ENCODE results near the gene MEPCE. TPM values are rescaled to one million over a fixed set of nuclear protein-coding genes. Genes with fewer than 3 reads are reported as not detected.

MEPCE gene
- total RNA-seq, 2 experiments from 2014 or later: 36.7 to 40.1 TPM

- DNase-seq: no peak
- H3K36me3 Mint-ChIP-seq (ENCODE audit: low read depth): peaks cover 34% of the 10 kb centered on the region
- H3K27ac Mint-ChIP-seq: no peak within 1 kb of the TSS
- H3K4me3 Mint-ChIP-seq: no peak within 1 kb of the TSS
- no peaks in the 10 kb centered on the region for H3K9me3 Mint-ChIP-seq
- ChIA-PET CTCF (interaction anchor here (2.6 kb wide), 1 partner anchor 95 kb away, joined by 7 read pairs; no protein-coding TSS in a partner anchor), POLR2A (no interaction called here)
- H3K4me1 Mint-ChIP-seq: peaks cover 4% of the 10 kb centered on the region
- no peaks in the 10 kb centered on the region for H3K27me3 Mint-ChIP-seq
These were observed 34.6 kb downstream of the MEPCE start, which contains the start of gene SPACDR for GRCh38 chr7:100464210-100464660. TSS of gene SPACDR (minus strand) at chr7:100464260. CDS start at chr7:100464025, 235 bp downstream.

GRCh38 chr7:100464791-100465190 is 35.2 kb downstream of the MEPCE start:
- CTCF ChIA-PET: interaction anchor here (2.6 kb wide), 1 partner anchor 95 kb away, joined by 7 read pairs; no protein-coding TSS in a partner anchor
- Mint-ChIP-seq H3K36me3 (ENCODE audit: low read depth) (peaks cover 32% of the 10 kb centered on the region), H3K4me1 (peaks cover 3% of the 10 kb centered on the region), H3K27me3 (no peaks in the 10 kb centered on the region), H3K9me3 (no peaks in the 10 kb centered on the region), H3K27ac (no peak overlapping the region), H3K4me3 (no peak overlapping the region)
- no peak for DNase-seq
- POLR2A ChIA-PET: no interaction called here

- Mint-ChIP-seq H3K4me1 (peaks cover 7% of the 10 kb centered on the region), H3K9me3 (no peaks in the 10 kb centered on the region), H3K36me3 (ENCODE audit: low read depth) (peaks cover 36% of the 10 kb centered on the region), H3K4me3 (no peak overlapping the region), H3K27me3 (no peaks in the 10 kb centered on the region), H3K27ac (no peak overlapping the region)
- POLR2A ChIA-PET: no interaction called here
- DNase-seq: no peak
- CTCF ChIA-PET: interaction anchor here (0.7 to 2.6 kb wide), 3 partner anchors 17 to 275 kb away, joined by 3 to 7 read pairs (median 3); no protein-coding TSS in a partner anchor
These were observed 35.7 kb downstream of the MEPCE start for GRCh38 chr7:100465299-100465698.

- H3K27ac Mint-ChIP-seq: no peak overlapping the region
- ChIA-PET POLR2A (no interaction called here), CTCF (interaction anchor here (0.7 to 2.6 kb wide), 3 partner anchors 17 to 275 kb away, joined by 3 to 7 read pairs (median 3); no protein-coding TSS in a partner anchor)
- H3K4me1 Mint-ChIP-seq: peaks cover 9% of the 10 kb centered on the region
- no peaks in the 10 kb centered on the region for H3K9me3 Mint-ChIP-seq
- DNase-seq: no peak
- no peak overlapping the region for H3K4me3 Mint-ChIP-seq
- H3K27me3 Mint-ChIP-seq: no peaks in the 10 kb centered on the region
- peaks cover 36% of the 10 kb centered on the region for H3K36me3 Mint-ChIP-seq (ENCODE audit: low read depth)
These were observed 36.2 kb downstream of the MEPCE start for GRCh38 chr7:100465702-100466311.

GRCh38 chr7:100466653-100467605 is 37.3 kb downstream of the MEPCE start:
- ChIA-PET CTCF (no interaction called here), POLR2A (interaction anchor here (0.9 kb wide), 1 partner anchor 32 kb away, joined by 3 read pairs; no protein-coding TSS in a partner anchor)
- Mint-ChIP-seq H3K27ac (no peak overlapping the region), H3K4me3 (no peak overlapping the region), H3K4me1 (peaks cover 9% of the 10 kb centered on the region), H3K27me3 (no peaks in the 10 kb centered on the region), H3K36me3 (ENCODE audit: low read depth) (peaks cover 36% of the 10 kb centered on the region), H3K9me3 (no peaks in the 10 kb centered on the region)
- no peak for DNase-seq

GRCh38 chr7:100467638-100468373 is 38.2 kb downstream of the MEPCE start:
- Mint-ChIP-seq H3K4me1 (peaks cover 9% of the 10 kb centered on the region), H3K36me3 (ENCODE audit: low read depth) (peaks cover 37% of the 10 kb centered on the region), H3K4me3 (no peak overlapping the region), H3K27me3 (no peaks in the 10 kb centered on the region), H3K9me3 (no peaks in the 10 kb centered on the region), H3K27ac (no peak overlapping the region)
- ChIA-PET POLR2A (interaction anchor here (0.9 kb wide), 1 partner anchor 33 kb away, joined by 3 read pairs; no protein-coding TSS in a partner anchor), CTCF (interaction anchor here (1.0 to 3.0 kb wide), 2 partner anchors 15 to 238 kb away, joined by 3 to 14 read pairs; partner anchors contain the start of gene POP7)
- DNase-seq: no peak

GRCh38 chr7:100469227-100470044 is 39.8 kb downstream of the MEPCE start:
- H3K27ac Mint-ChIP-seq: peak overlapping the region; percentile 26
- CTCF ChIA-PET: interaction anchor here (0.6 to 3.0 kb wide), 20 partner anchors 9 to 383 kb away, joined by 3 to 18 read pairs (median 4); partner anchors contain the start of genes FBXO24, LRCH4, MOSPD3 and POP7

GRCh38 chr7:100471021-100471420 is 41.4 kb downstream of the MEPCE start:
- CTCF ChIA-PET: interaction anchor here (2.6 to 3.0 kb wide), 2 partner anchors 12 to 89 kb away, joined by 14 to 18 read pairs; no protein-coding TSS in a partner anchor
- Mint-ChIP-seq H3K9me3 (no peaks in the 10 kb centered on the region), H3K4me3 (no peak overlapping the region), H3K4me1 (peaks cover 37% of the 10 kb centered on the region), H3K27ac (peak overlapping the region; percentile 36), H3K27me3 (no peaks in the 10 kb centered on the region), H3K36me3 (ENCODE audit: low read depth) (peaks cover 53% of the 10 kb centered on the region)
- POLR2A ChIA-PET: interaction anchor here (1.0 kb wide), 1 partner anchor 90 kb away, joined by 3 read pairs; no protein-coding TSS in a partner anchor
- DNase-seq: no peak

More at GRCh38 chr7:100469227-100470044, 39.8 kb downstream of the MEPCE start:
- Mint-ChIP-seq H3K27me3 (no peaks in the 10 kb centered on the region), H3K4me1 (peaks cover 24% of the 10 kb centered on the region), H3K4me3 (no peak overlapping the region), H3K9me3 (no peaks in the 10 kb centered on the region), H3K36me3 (ENCODE audit: low read depth) (peaks cover 48% of the 10 kb centered on the region)
- peak; percentile 83 for DNase-seq
- POLR2A ChIA-PET: interaction anchor here (0.9 to 1.8 kb wide), 3 partner anchors 13 to 102 kb away, joined by 3 to 5 read pairs (median 4); no protein-coding TSS in a partner anchor

GRCh38 chr7:100472121-100472851 is 42.7 kb downstream of the MEPCE start:
- DNase-seq: no peak
- Mint-ChIP-seq H3K9me3 (no peaks in the 10 kb centered on the region), H3K36me3 (ENCODE audit: low read depth) (peaks cover 60% of the 10 kb centered on the region), H3K4me1 (peaks cover 48% of the 10 kb centered on the region), H3K27ac (no peak overlapping the region), H3K27me3 (no peaks in the 10 kb centered on the region), H3K4me3 (no peak overlapping the region)
- CTCF ChIA-PET: interaction anchor here (2.4 kb wide), 1 partner anchor 92 kb away, joined by 7 read pairs; no protein-coding TSS in a partner anchor
- POLR2A ChIA-PET: no interaction called here

- Mint-ChIP-seq H3K4me1 (peaks cover 48% of the 10 kb centered on the region), H3K27ac (peak overlapping the region; percentile 44), H3K4me3 (no peak overlapping the region), H3K36me3 (ENCODE audit: low read depth) (peaks cover 60% of the 10 kb centered on the region), H3K27me3 (no peaks in the 10 kb centered on the region), H3K9me3 (no peaks in the 10 kb centered on the region)
- POLR2A ChIA-PET: interaction anchor here (1.3 kb wide), 1 partner anchor 87 kb away, joined by 5 read pairs; no protein-coding TSS in a partner anchor
- no peak for DNase-seq
- CTCF ChIA-PET: interaction anchor here (1.1 to 2.4 kb wide), 3 partner anchors 87 to 233 kb away, joined by 3 to 7 read pairs (median 6); partner anchors contain the start of gene POP7
These were observed 43.3 kb downstream of the MEPCE start for GRCh38 chr7:100472854-100473499.

All from activated CD4-positive, alpha-beta memory T cell treated with anti-CD3 and anti-CD28 coated beads, Interleukin-2, amount 10 ng/mL, durations not matched to agents 7 days and 5 days (primary cell).